GM12873 (cell line): ENCODE measurements around the gene MANBA.

Experiments used
- CTCF ChIP-seq: IDR thresholded peaks from 2 replicates; pipeline ENCODE4 v1.5.1; 2012; ENCODE audit warnings: low read depth, mild to moderate bottlenecking, moderate library complexity, low read length, control low read depth; ENCODE audit not compliant: insufficient read depth; ENCODE audit errors: missing control alignments

MANBA gene

GRCh38 chr4:102599886-102600285, 160.9 kb downstream of the MANBA start:
- no peak for TF ChIP-seq CTCF

- TF ChIP-seq CTCF = no peak
Observed at GRCh38 chr4:102599455-102599854, 161.3 kb downstream of the MANBA start.

GRCh38 chr4:102598762-102599374, 161.9 kb downstream of the MANBA start:
- TF ChIP-seq CTCF = no peak

GRCh38 chr4:102598086-102598761, 162.5 kb downstream of the MANBA start:
- TF ChIP-seq CTCF = no peak

- no peak for TF ChIP-seq CTCF
Observed at GRCh38 chr4:102596532-102596931, 164.2 kb downstream of the MANBA start.

- TF ChIP-seq CTCF = no peak
Observed at GRCh38 chr4:102594000-102594399, 166.8 kb downstream of the MANBA start.

- TF ChIP-seq CTCF = no peak
Observed at GRCh38 chr4:102593147-102593546, 167.6 kb downstream of the MANBA start.
